Vagina (tissue), 2 donors: Measurements from ENCODE around the gene NSUN4.
"Not testable (repeated sequence)": the region's sequence is repeated elsewhere in the genome, so short reads cannot be mapped to it uniquely, and the experiment has no call there.

Experiments used
- POLR2A ChIP-seq, 2 donors: fragments of 450-650 bp; IDR thresholded peaks; one replicate each; pipeline ENCODE4 v1.6.1; 2017; ENCODE audit warnings: antibody characterized with exemption in 2 of 2, mild to moderate bottlenecking in 2 of 2, moderate library complexity in 2 of 2
- POLR2AphosphoS5 ChIP-seq, 2 donors: sonication (generic); formaldehyde crosslinking; IDR thresholded peaks; one replicate each; pipeline ENCODE4 v1.9.0; 2017; ENCODE audit warnings: antibody characterized with exemption in 2 of 2, mild to moderate bottlenecking in 2 of 2, low read depth in 1 of 2; ENCODE audit not compliant: insufficient read depth in 1 of 2
- TF ChIP-seq, protein P1 (sequence below), 3 experiments: fragments of 450-650 bp in 2 of 3; fragments of 200-600 bp in 1 of 3; sonication (generic) in 1 of 3; IDR thresholded peaks; one replicate each; pipeline ENCODE4 v1.5.1; 2017 to 2019; ENCODE audit warnings: antibody characterized with exemption in 3 of 3, mild to moderate bottlenecking in 2 of 3, moderate library complexity in 2 of 3

DNA sequence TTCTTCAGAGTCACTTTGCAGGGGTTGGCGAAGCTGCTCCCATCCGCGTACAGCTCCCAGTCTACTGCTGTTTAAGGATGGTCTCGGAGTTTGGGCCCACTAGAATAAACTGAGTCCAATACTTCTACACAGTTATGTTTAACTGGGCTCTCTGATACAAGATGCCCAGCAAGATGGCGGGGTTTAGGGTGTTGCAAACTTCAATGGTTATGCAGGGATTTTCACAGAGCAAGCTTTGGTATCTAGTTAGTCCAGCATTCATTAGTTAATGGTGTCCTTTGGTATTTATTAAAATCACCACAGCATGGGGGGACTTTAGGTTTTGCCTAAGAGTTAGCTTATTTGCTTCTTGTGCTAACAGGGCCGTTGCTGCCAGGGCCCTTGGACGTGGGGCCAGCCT is 12.4 kb upstream of the NSUN4 start:
- TF ChIP-seq, protein P1, sequence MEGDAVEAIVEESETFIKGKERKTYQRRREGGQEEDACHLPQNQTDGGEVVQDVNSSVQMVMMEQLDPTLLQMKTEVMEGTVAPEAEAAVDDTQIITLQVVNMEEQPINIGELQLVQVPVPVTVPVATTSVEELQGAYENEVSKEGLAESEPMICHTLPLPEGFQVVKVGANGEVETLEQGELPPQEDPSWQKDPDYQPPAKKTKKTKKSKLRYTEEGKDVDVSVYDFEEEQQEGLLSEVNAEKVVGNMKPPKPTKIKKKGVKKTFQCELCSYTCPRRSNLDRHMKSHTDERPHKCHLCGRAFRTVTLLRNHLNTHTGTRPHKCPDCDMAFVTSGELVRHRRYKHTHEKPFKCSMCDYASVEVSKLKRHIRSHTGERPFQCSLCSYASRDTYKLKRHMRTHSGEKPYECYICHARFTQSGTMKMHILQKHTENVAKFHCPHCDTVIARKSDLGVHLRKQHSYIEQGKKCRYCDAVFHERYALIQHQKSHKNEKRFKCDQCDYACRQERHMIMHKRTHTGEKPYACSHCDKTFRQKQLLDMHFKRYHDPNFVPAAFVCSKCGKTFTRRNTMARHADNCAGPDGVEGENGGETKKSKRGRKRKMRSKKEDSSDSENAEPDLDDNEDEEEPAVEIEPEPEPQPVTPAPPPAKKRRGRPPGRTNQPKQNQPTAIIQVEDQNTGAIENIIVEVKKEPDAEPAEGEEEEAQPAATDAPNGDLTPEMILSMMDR (IDR thresholded peaks at IDR 0.05) = not testable (repeated sequence)
- not testable (repeated sequence) for TF ChIP-seq POLR2A (IDR thresholded peaks at IDR 0.05); POLR2AphosphoS5 (IDR thresholded peaks at IDR 0.05; ENCODE audit: insufficient read depth in 1 of 2, low read depth in 1 of 2)
